A549 treated with GW870086 at 1 μM for 4 hours (cell line): Measurements from ENCODE around the gene CD70. TPM values are rescaled to one million over a fixed set of nuclear protein-coding genes. Genes with fewer than 3 reads are reported as not detected.

Experiments used
- total RNA-seq: library from RNA; stranded (reverse); fragments of 200-300 nt; extraction: Qiagen RNA extraction; gene quantifications from 5 replicates; pipeline ENCODE4 v1.2.3, GENCODE V29; 2022; ENCODE audit warnings: low read depth

The CD70 gene, protein sequence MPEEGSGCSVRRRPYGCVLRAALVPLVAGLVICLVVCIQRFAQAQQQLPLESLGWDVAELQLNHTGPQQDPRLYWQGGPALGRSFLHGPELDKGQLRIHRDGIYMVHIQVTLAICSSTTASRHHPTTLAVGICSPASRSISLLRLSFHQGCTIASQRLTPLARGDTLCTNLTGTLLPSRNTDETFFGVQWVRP
- 14.8 to 26.1 TPM (median 25.1 TPM) in 5 replicates for total RNA-seq

GRCh38 chr19:6590827-6591319 lies at the start of gene CD70:
Gene CD70 (minus strand): TSS chr19:6591150. CDS start chr19:6591002, 148 bp downstream.

Other genes with a start within 250 kb of the CD70 start
- 46.1 to 84.6 TPM (median 72.7 TPM) in 5 replicates for gene CLPP, start 229.6 kb downstream of the CD70 start, total RNA-seq
- gene ALKBH7, start 218.4 kb downstream of the CD70 start, total RNA-seq = 18.9 to 41.9 TPM (median 37.0 TPM) in 5 replicates
- 0.69 to 1.2 TPM (median 1.0 TPM) in 5 replicates for gene PSPN, start 215.2 kb downstream of the CD70 start, total RNA-seq
- 50.9 to 59.6 TPM (median 56.0 TPM) in 5 replicates for gene GTF2F1, start 198.0 kb downstream of the CD70 start, total RNA-seq
- gene KHSRP, start 166.3 kb downstream of the CD70 start, total RNA-seq = 179 to 206 TPM (median 188 TPM) in 5 replicates
- 0.10 to 0.17 TPM in 2 of 5 replicates, not detected in the others for gene SLC25A41, start 157.4 kb downstream of the CD70 start, total RNA-seq
- 14.7 to 19.4 TPM (median 18.9 TPM) in 5 replicates for gene SLC25A23, start 131.4 kb downstream of the CD70 start, total RNA-seq
- 2.9 to 5.1 TPM (median 3.9 TPM) in 5 replicates for gene CRB3, start 126.9 kb downstream of the CD70 start, total RNA-seq
- 0.11 to 0.29 TPM (median 0.19 TPM) in 5 replicates for gene DENND1C, start 109.4 kb downstream of the CD70 start, total RNA-seq
- 6.4 to 9.3 TPM (median 7.0 TPM) in 5 replicates for gene TUBB4A, start 88.8 kb downstream of the CD70 start, total RNA-seq
- 3.9 to 8.1 TPM (median 5.7 TPM) in 5 replicates for gene TNFSF9, start 60.1 kb downstream of the CD70 start, total RNA-seq
- gene TNFSF14, start 79.0 kb upstream of the CD70 start, total RNA-seq = 0.06 to 0.15 TPM (median 0.07 TPM) in 5 replicates
- 41.5 to 54.2 TPM (median 50.4 TPM) in 5 replicates for gene C3, start 129.5 kb upstream of the CD70 start, total RNA-seq
- gene GPR108, start 146.4 kb upstream of the CD70 start, total RNA-seq = 33.3 to 42.2 TPM (median 41.7 TPM) in 5 replicates
- 82.8 to 99.1 TPM (median 95.1 TPM) in 5 replicates for gene TRIP10, start 148.5 kb upstream of the CD70 start, total RNA-seq
- 17.4 to 19.4 TPM (median 18.3 TPM) in 5 replicates for gene SH2D3A, start 176.3 kb upstream of the CD70 start, total RNA-seq
- 6.4 to 9.3 TPM (median 7.6 TPM) in 5 replicates for gene VAV1, start 181.6 kb upstream of the CD70 start, total RNA-seq